Hepatocyte (in vitro differentiated cells): ENCODE results near the gene RFNG. TPM values are rescaled to one million over a fixed set of nuclear protein-coding genes. Genes with fewer than 3 reads are reported as not detected.

Experiments
- DNase-seq: peaks from one replicate; pipeline ENCODE4 v3.0.0-alpha.2; 2016; ENCODE audit warnings: low spot score
- H2AFZ ChIP-seq: fragments of 200-600 bp; sonication (generic); 2 replicates; pipeline ENCODE4 v1.6.0; 2016; ENCODE audit warnings: antibody characterized with exemption, mild to moderate bottlenecking
- H3K27ac ChIP-seq: fragments of 200-600 bp; sonication (generic); 2 replicates; pipeline ENCODE4 v1.5.1; 2016; ENCODE audit warnings: mild to moderate bottlenecking
- H3K27me3 ChIP-seq: fragments of 200-600 bp; sonication (generic); 2 replicates; pipeline ENCODE4 v1.6.1; 2016
- H3K36me3 ChIP-seq: fragments of 200-600 bp; sonication (generic); replicated peaks from 2 replicates; pipeline ENCODE4 v1.5.1; 2016; ENCODE audit warnings: low read depth; ENCODE audit not compliant: insufficient read depth
- H3K4me1 ChIP-seq: fragments of 200-600 bp; sonication (generic); 2 replicates; pipeline ENCODE4 v1.5.1; 2016; ENCODE audit warnings: mild to moderate bottlenecking, moderate library complexity; ENCODE audit not compliant: insufficient read depth
- H3K4me2 ChIP-seq: fragments of 200-600 bp; sonication (generic); 2 replicates; pipeline ENCODE4 v1.6.0; 2016
- H3K4me3 ChIP-seq: fragments of 200-600 bp; sonication (generic); 2 replicates; pipeline ENCODE4 v1.5.1; 2016; ENCODE audit warnings: mild to moderate bottlenecking
- H3K79me2 ChIP-seq: fragments of 200-600 bp; sonication (generic); 2 replicates; pipeline ENCODE4 v1.6.0; 2017; ENCODE audit warnings: mild to moderate bottlenecking
- H3K9me2 ChIP-seq: fragments of 200-600 bp; sonication (generic); replicated peaks from 2 replicates; pipeline ENCODE4 v1.6.0; 2017; ENCODE audit warnings: mild to moderate bottlenecking; ENCODE audit not compliant: insufficient read depth
- H3K9me3 ChIP-seq: fragments of 200-600 bp; sonication (generic); 2 replicates; pipeline ENCODE4 v1.5.1; 2016; ENCODE audit warnings: low read depth, mild to moderate bottlenecking
- H4K20me1 ChIP-seq: fragments of 200-600 bp; sonication (generic); 2 replicates; pipeline ENCODE4 v1.6.0; 2016; ENCODE audit warnings: mild to moderate bottlenecking; ENCODE audit not compliant: insufficient read depth, poor library complexity, severe bottlenecking
- EZH2 ChIP-seq: fragments of 200-600 bp; sonication (generic); IDR thresholded peaks from 2 replicates; pipeline ENCODE4 v1.6.1; 2016; ENCODE audit warnings: antibody characterized with exemption, mild to moderate bottlenecking, borderline replicate concordance
- EZH2phosphoT487 ChIP-seq: fragments of 200-600 bp; sonication (generic); IDR thresholded peaks from one replicate; pipeline ENCODE4 v1.6.1; 2018; ENCODE audit warnings: antibody characterized with exemption, mild to moderate bottlenecking, low read depth, moderate library complexity; ENCODE audit not compliant: unreplicated experiment, severe bottlenecking
- WGBS: methylation state at CpG from one replicate; pipeline ENCODE4 v1.1.6; 2016; ENCODE audit warnings: low lambda C conversion rate; ENCODE audit errors: missing lambda C conversion rate; 5-methylcytosine and 5-hydroxymethylcytosine counted together
- polyA plus RNA-seq: library from polyadenylated mRNA; unstranded; fragments of >200 nt; fragmentation: Nextera tagmentation; extraction: Ambion mirVana; gene quantifications from 2 replicates; pipeline ENCODE4 v1.2.1, GENCODE V29; 2016
- total RNA-seq: library from RNA; depleted of rRNA; stranded (reverse); fragments of >200 nt; gene quantifications from 2 replicates; pipeline ENCODE4 v1.2.3, GENCODE V29; 2014
- TF ChIP-seq, protein P1 (sequence below): fragments of 200-600 bp; sonication (generic); IDR thresholded peaks from 2 replicates; pipeline ENCODE4 v1.5.1; 2016; ENCODE audit warnings: antibody characterized with exemption, mild to moderate bottlenecking; ENCODE audit not compliant: poor library complexity

Gene RFNG
- total and polyA plus RNA-seq, 2 experiments from 2014 or later: 43.2 to 109 TPM

DNA sequence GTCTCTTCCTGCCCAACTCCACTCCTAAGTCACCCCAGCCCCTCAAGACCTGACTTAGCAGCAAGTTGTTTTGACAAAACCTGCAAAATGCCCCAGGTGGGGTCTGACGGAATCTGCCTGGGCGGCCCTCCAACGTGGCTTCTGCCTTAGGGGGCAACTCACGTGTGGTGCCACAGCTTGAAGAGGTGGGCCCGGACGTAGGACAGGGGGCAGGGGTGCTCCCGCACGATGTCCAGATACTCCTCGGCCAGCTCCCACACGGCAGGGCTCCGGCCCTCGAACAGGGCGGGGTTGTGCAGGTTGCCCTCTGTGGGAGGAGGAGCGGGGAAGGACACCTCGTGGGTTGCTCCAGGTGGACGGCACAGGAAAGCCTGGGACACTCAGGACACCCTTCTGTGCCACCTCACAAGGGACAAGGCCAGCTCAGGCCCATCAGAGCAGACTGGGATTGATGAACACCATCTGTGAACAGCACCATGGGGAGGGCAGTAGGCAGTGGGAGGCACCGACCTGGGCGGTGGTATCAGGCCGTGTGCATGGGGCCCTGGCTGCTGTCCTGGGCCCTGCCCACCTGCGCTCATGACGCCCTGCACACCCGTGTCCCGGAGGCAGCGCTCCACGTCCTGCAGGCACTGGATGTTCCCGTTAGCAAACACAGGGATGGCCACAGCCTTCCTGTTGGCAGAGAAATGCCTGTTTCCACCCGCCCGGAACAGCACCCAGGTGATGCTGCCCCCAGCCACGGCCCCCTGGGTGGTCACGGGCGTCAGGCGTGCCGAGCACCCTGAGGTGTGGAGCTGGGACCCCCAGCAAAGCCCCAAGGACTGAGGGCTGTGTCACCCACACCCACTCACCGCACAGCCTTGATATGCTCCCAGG lies 9.7 kb upstream of the RFNG start:
- TF ChIP-seq, protein P1, sequence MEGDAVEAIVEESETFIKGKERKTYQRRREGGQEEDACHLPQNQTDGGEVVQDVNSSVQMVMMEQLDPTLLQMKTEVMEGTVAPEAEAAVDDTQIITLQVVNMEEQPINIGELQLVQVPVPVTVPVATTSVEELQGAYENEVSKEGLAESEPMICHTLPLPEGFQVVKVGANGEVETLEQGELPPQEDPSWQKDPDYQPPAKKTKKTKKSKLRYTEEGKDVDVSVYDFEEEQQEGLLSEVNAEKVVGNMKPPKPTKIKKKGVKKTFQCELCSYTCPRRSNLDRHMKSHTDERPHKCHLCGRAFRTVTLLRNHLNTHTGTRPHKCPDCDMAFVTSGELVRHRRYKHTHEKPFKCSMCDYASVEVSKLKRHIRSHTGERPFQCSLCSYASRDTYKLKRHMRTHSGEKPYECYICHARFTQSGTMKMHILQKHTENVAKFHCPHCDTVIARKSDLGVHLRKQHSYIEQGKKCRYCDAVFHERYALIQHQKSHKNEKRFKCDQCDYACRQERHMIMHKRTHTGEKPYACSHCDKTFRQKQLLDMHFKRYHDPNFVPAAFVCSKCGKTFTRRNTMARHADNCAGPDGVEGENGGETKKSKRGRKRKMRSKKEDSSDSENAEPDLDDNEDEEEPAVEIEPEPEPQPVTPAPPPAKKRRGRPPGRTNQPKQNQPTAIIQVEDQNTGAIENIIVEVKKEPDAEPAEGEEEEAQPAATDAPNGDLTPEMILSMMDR: no peak
- no peak for TF ChIP-seq EZH2phosphoT487
- TF ChIP-seq EZH2: no peak
- H3K4me3 ChIP-seq: no peak overlapping the region
- no peaks in the 10 kb centered on the region for H4K20me1 ChIP-seq
- H3K79me2 ChIP-seq: peaks cover 14% of the 10 kb centered on the region
- H3K4me2 ChIP-seq: no peak overlapping the region
- no peaks in the 10 kb centered on the region for H3K9me2 ChIP-seq
- no peaks in the 10 kb centered on the region for H3K9me3 ChIP-seq
- no peaks in the 10 kb centered on the region for H3K27me3 ChIP-seq
- peaks cover 11% of the 10 kb centered on the region for H3K4me1 ChIP-seq
- 96% methylated on average over 34 of the region's 34 CpGs for WGBS
- H3K36me3 ChIP-seq: no peaks in the 10 kb centered on the region
- no peak for DNase-seq
- H3K27ac ChIP-seq: no peak overlapping the region
- no peak overlapping the region for H2AFZ ChIP-seq

DNA sequence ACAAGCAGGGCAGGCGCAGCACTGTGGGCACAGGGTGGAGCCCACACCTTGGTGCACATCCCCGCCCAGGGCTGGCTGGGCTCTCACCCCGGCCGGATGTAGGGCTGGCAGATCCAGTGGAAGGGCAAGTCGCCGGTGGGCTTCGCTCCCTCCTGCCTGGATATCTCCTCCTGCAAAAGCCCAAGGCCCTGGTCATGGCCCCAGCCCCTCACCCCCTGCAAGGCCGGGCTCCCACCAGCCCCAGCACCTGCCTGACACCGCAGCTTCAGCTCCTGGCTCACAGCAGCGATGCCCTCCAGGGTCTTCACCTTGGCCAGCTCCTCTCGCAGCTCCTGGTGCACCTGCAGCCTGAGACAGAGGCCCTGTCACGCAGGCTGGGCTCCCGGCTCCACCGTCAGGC lies 9.0 kb upstream of the RFNG start:
- TF ChIP-seq EZH2 (no peak), EZH2phosphoT487 (no peak)
- TF ChIP-seq, protein P1: no peak
- no peaks in the 10 kb centered on the region for H4K20me1 ChIP-seq
- H3K9me3 ChIP-seq: no peaks in the 10 kb centered on the region
- no peak for DNase-seq
- H3K4me1 ChIP-seq: peaks cover 7% of the 10 kb centered on the region
- H2AFZ ChIP-seq: no peak overlapping the region
- H3K36me3 ChIP-seq: no peaks in the 10 kb centered on the region
- peaks cover 8% of the 10 kb centered on the region for H3K79me2 ChIP-seq
- no peak overlapping the region for H3K4me2 ChIP-seq
- 96% methylated on average over 14 of the region's 14 CpGs for WGBS
- no peak overlapping the region for H3K4me3 ChIP-seq
- no peaks in the 10 kb centered on the region for H3K27me3 ChIP-seq
- H3K9me2 ChIP-seq: no peaks in the 10 kb centered on the region
- no peak overlapping the region for H3K27ac ChIP-seq

DNA sequence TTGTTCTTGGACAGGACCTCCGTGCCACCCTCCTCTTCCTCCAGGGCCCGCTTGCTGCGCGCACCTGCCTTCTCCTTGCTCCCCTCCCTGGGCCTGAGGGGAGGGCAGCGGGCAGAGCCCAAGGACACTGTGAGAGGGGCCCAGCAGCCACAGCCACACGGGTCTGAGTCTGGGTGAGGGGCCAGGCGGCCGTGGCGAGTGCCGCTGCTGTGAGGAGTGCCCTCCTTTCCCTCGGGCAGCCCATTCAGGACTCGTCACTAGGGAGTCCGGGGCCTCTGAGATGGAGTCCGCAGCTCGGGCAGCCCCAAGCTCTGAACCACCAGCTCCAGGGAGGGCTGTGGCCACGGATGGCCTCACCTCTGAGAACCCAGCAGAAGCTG lies 8.4 kb upstream of the RFNG start:
- WGBS: 89% methylated on average over 16 of the region's 16 CpGs
- Histone ChIP-seq H3K79me2 (peaks cover 4% of the 10 kb centered on the region), H3K4me3 (no peak overlapping the region), H3K27me3 (no peaks in the 10 kb centered on the region), H3K36me3 (no peaks in the 10 kb centered on the region), H3K4me2 (no peak overlapping the region), H3K9me3 (no peaks in the 10 kb centered on the region), H3K4me1 (peaks cover 7% of the 10 kb centered on the region), H4K20me1 (no peaks in the 10 kb centered on the region), H2AFZ (no peak overlapping the region), H3K27ac (no peak overlapping the region), H3K9me2 (no peaks in the 10 kb centered on the region)
- TF ChIP-seq EZH2phosphoT487 (no peak), EZH2 (no peak)
- TF ChIP-seq, protein P1: no peak
- DNase-seq: no peak
